Esophagus (tissue), 2 donors: ENCODE measurements around the gene OPCML. TPM values are rescaled to one million over a fixed set of nuclear protein-coding genes. Genes with fewer than 3 reads are reported as not detected.

Source experiments
- H3K27ac ChIP-seq, 2 donors: one replicate each; pipeline ENCODE4 v1.5.1; 2013; ENCODE audit warnings: low read depth in 2 of 2, mild to moderate bottlenecking in 2 of 2, inconsistent platforms in 1 of 2, low read length in 1 of 2, moderate library complexity in 1 of 2
- H3K27me3 ChIP-seq, 2 donors: one replicate each; pipeline ENCODE4 v1.6.1; 2013; ENCODE audit warnings: low read length in 2 of 2, control low read depth in 1 of 2, mild to moderate bottlenecking in 1 of 2; ENCODE audit not compliant: insufficient read depth in 2 of 2, control insufficient read depth in 1 of 2
- H3K36me3 ChIP-seq, 2 donors: one replicate each; pipeline ENCODE4 v1.6.1; 2013; ENCODE audit warnings: low read length in 1 of 2; ENCODE audit not compliant: control insufficient read depth in 2 of 2, insufficient read depth in 2 of 2
- H3K4me1 ChIP-seq, 2 donors: one replicate each; pipeline ENCODE4 v1.6.1; 2013; ENCODE audit warnings: low read length in 1 of 2; ENCODE audit not compliant: control insufficient read depth in 2 of 2, insufficient read depth in 2 of 2
- H3K4me3 ChIP-seq, 2 donors: one replicate each; pipeline ENCODE4 v1.5.1; 2013; ENCODE audit warnings: low read length in 2 of 2, mild to moderate bottlenecking in 2 of 2, low read depth in 1 of 2, moderate library complexity in 1 of 2
- H3K9me3 ChIP-seq, 2 donors: one replicate each; pipeline ENCODE4 v1.6.1; 2013; ENCODE audit warnings: mild to moderate bottlenecking in 2 of 2, low read depth in 1 of 2, low read length in 1 of 2, moderate library complexity in 1 of 2; ENCODE audit not compliant: control insufficient read depth in 2 of 2, insufficient read depth in 1 of 2
- WGBS, 2 donors: extraction: QIAGEN DNeasy Blood & Tissue Kit; methylation state at CpG; one replicate each; pipeline ENCODE4 v1.1.7; 2013; 5-methylcytosine and 5-hydroxymethylcytosine counted together
- polyA plus RNA-seq, 2 donors: library from polyadenylated mRNA; stranded (reverse); fragments of 200-250 nt; gene quantifications; one replicate each; pipeline ENCODE4 v1.2.3, GENCODE V29; 2013
- donor health status: healthy with polysubstance abuse.
- donor health status: Bipolar disorder and iron deficiency.

The OPCML gene
- polyA plus RNA-seq, 2 donors = 0.04 to 0.05 TPM

- Histone ChIP-seq H3K27me3 (no peaks in the 10 kb centered on the region), H3K4me1 (no peaks in the 10 kb centered on the region), H3K27ac (no peak overlapping the region), H3K9me3 (peaks cover 0 to 3% of the 10 kb centered on the region in 2 donors), H3K4me3 (no peak overlapping the region), H3K36me3 (no peaks in the 10 kb centered on the region)
- WGBS, 2 donors = 88 to 89% methylated on average over 6 of the region's 6 CpGs
Measured at GRCh38 chr11:132549561-132549960, 982.7 kb downstream of the OPCML start.

- Histone ChIP-seq H3K27ac (no peak overlapping the region), H3K36me3 (no peaks in the 10 kb centered on the region), H3K4me1 (no peaks in the 10 kb centered on the region), H3K9me3 (peaks cover 0 to 3% of the 10 kb centered on the region in 2 donors), H3K27me3 (no peaks in the 10 kb centered on the region), H3K4me3 (no peak overlapping the region)
- WGBS, 2 donors = 67 to 75% methylated on average over 7 of the region's 7 CpGs
Measured at GRCh38 chr11:132549001-132549400, 983.3 kb downstream of the OPCML start.

GRCh38 chr11:132544007-132544406, 988.3 kb downstream of the OPCML start:
- peaks cover 0 to 7% of the 10 kb centered on the region in 2 donors for H3K9me3 ChIP-seq
- WGBS, 2 donors = 82 to 89% methylated on average over 5 of the region's 5 CpGs

GRCh38 chr11:132541794-132542193, 990.5 kb downstream of the OPCML start:
- Histone ChIP-seq H3K36me3 (no peaks in the 10 kb centered on the region), H3K9me3 (peaks cover 0 to 7% of the 10 kb centered on the region in 2 donors), H3K27me3 (no peaks in the 10 kb centered on the region), H3K27ac (no peak overlapping the region), H3K4me1 (no peaks in the 10 kb centered on the region), H3K4me3 (no peak overlapping the region)
- WGBS, 2 donors = 91 to 100% methylated on average over 2 of the region's 2 CpGs

More at GRCh38 chr11:132544007-132544406, 988.3 kb downstream of the OPCML start:
- Histone ChIP-seq H3K36me3 (no peaks in the 10 kb centered on the region), H3K4me1 (no peaks in the 10 kb centered on the region), H3K27me3 (no peaks in the 10 kb centered on the region), H3K4me3 (no peak overlapping the region), H3K27ac (no peak overlapping the region)

- H3K4me1 ChIP-seq = no peaks in the 10 kb centered on the region
- WGBS, 2 donors = 29 to 43% methylated on average over 2 of the region's 2 CpGs
- H3K27me3 ChIP-seq = no peaks in the 10 kb centered on the region
- peaks cover 0 to 7% of the 10 kb centered on the region in 2 donors for H3K9me3 ChIP-seq
- no peak overlapping the region for H3K4me3 ChIP-seq
- H3K36me3 ChIP-seq = no peaks in the 10 kb centered on the region
- no peak overlapping the region for H3K27ac ChIP-seq
Measured at GRCh38 chr11:132540581-132540980, 991.7 kb downstream of the OPCML start.

- Histone ChIP-seq H3K4me3 (no peak overlapping the region), H3K36me3 (no peaks in the 10 kb centered on the region), H3K4me1 (no peaks in the 10 kb centered on the region), H3K9me3 (peaks cover 0 to 7% of the 10 kb centered on the region in 2 donors), H3K27me3 (no peaks in the 10 kb centered on the region), H3K27ac (no peak overlapping the region)
- 82 to 83% methylated on average over 7 of the region's 7 CpGs for WGBS, 2 donors
Measured at GRCh38 chr11:132539590-132540368, 992.5 kb downstream of the OPCML start.

GRCh38 chr11:132538642-132539041, 993.7 kb downstream of the OPCML start:
- Histone ChIP-seq H3K36me3 (no peaks in the 10 kb centered on the region), H3K27ac (no peak overlapping the region), H3K4me1 (no peaks in the 10 kb centered on the region), H3K4me3 (no peak overlapping the region), H3K27me3 (no peaks in the 10 kb centered on the region), H3K9me3 (peaks cover 0 to 7% of the 10 kb centered on the region in 2 donors)
- WGBS, 2 donors = 74 to 84% methylated on average over 3 of the region's 3 CpGs

- H3K27ac ChIP-seq = no peak overlapping the region
- no peak overlapping the region for H3K4me3 ChIP-seq
- no peaks in the 10 kb centered on the region for H3K36me3 ChIP-seq
- H3K27me3 ChIP-seq = no peaks in the 10 kb centered on the region
- H3K9me3 ChIP-seq = peaks cover 0 to 2% of the 10 kb centered on the region in 2 donors
- 13 to 22% methylated on average over 2 of the region's 2 CpGs for WGBS, 2 donors
- H3K4me1 ChIP-seq = no peaks in the 10 kb centered on the region
Measured at GRCh38 chr11:132535830-132536229, 996.5 kb downstream of the OPCML start.

GRCh38 chr11:132531921-132532320, 1000.4 kb downstream of the OPCML start:
- Histone ChIP-seq H3K4me1 (no peaks in the 10 kb centered on the region), H3K9me3 (no peaks in the 10 kb centered on the region), H3K27me3 (no peaks in the 10 kb centered on the region), H3K36me3 (no peaks in the 10 kb centered on the region), H3K27ac (no peak overlapping the region), H3K4me3 (no peak overlapping the region)
- 80 to 82% methylated on average over 6 of the region's 6 CpGs for WGBS, 2 donors

- Histone ChIP-seq H3K9me3 (no peaks in the 10 kb centered on the region), H3K36me3 (no peaks in the 10 kb centered on the region), H3K27ac (no peak overlapping the region), H3K4me1 (no peaks in the 10 kb centered on the region), H3K4me3 (no peak overlapping the region), H3K27me3 (no peaks in the 10 kb centered on the region)
Measured at GRCh38 chr11:132528181-132528580, 1004.1 kb downstream of the OPCML start.
